ENCODE measurements around the gene GINS1.

GINS1 gene

GRCh38 chr20:25495189-25495824 is 87.8 kb downstream of the GINS1 start:
- Histone ChIP-seq H3K4me1 (peaks cover 5% of the 10 kb centered on the region), H3K27me3 (no peaks in the 10 kb centered on the region), H3K9me3 (no peaks in the 10 kb centered on the region), H3K36me3 (no peaks in the 10 kb centered on the region), H3K4me3 (ENCODE audit: low read depth, low read length) (no peak overlapping the region)
- DNase-seq, result peak; percentile 53
- TF ChIP-seq CTCF (IDR thresholded peaks at IDR 0.05; ENCODE audit: low read depth, low read length), result no peak

- no peak for TF ChIP-seq CTCF (IDR thresholded peaks at IDR 0.05; ENCODE audit: low read depth, low read length)
- no peak overlapping the region for H3K4me3 ChIP-seq (ENCODE audit: low read depth, low read length)
- H3K27me3 ChIP-seq, result no peaks in the 10 kb centered on the region
- H3K9me3 ChIP-seq, result no peaks in the 10 kb centered on the region
- DNase-seq, result no peak
- no peaks in the 10 kb centered on the region for H3K36me3 ChIP-seq
- peaks cover 5% of the 10 kb centered on the region for H3K4me1 ChIP-seq
Measured at GRCh38 chr20:25496165-25496967, 88.9 kb downstream of the GINS1 start.

GRCh38 chr20:25496968-25497401 is 89.5 kb downstream of the GINS1 start:
- H3K27me3 ChIP-seq, result no peaks in the 10 kb centered on the region
- no peak overlapping the region for H3K4me3 ChIP-seq (ENCODE audit: low read depth, low read length)
- H3K4me1 ChIP-seq, result peaks cover 5% of the 10 kb centered on the region
- H3K36me3 ChIP-seq, result no peaks in the 10 kb centered on the region
- DNase-seq, result no peak
- no peak for TF ChIP-seq CTCF (IDR thresholded peaks at IDR 0.05; ENCODE audit: low read depth, low read length)
- H3K9me3 ChIP-seq, result no peaks in the 10 kb centered on the region

GRCh38 chr20:25497586-25498279 is 90.3 kb downstream of the GINS1 start:
- DNase-seq, result no peak
- H3K4me1 ChIP-seq, result peaks cover 5% of the 10 kb centered on the region
- no peaks in the 10 kb centered on the region for H3K36me3 ChIP-seq
- TF ChIP-seq CTCF (IDR thresholded peaks at IDR 0.05; ENCODE audit: low read depth, low read length), result no peak
- H3K27me3 ChIP-seq, result no peaks in the 10 kb centered on the region
- no peak overlapping the region for H3K4me3 ChIP-seq (ENCODE audit: low read depth, low read length)
- no peaks in the 10 kb centered on the region for H3K9me3 ChIP-seq

Data from BE2C (cell line).